Neural cell (in vitro differentiated cells): ENCODE results near the gene SEC14L1. TPM values are rescaled to one million over a fixed set of nuclear protein-coding genes. Genes with fewer than 3 reads are reported as not detected.

Source experiments
- H2AFZ ChIP-seq: fragments of 200-600, 300-800 bp; sonication (generic), shearing (Covaris generic); 2 replicates; pipeline ENCODE4 v1.6.0; 2014; ENCODE audit warnings: low read depth, mild to moderate bottlenecking, antibody characterized with exemption, low read length, moderate library complexity
- H3F3A ChIP-seq: fragments of 200-600 bp; shearing (Covaris generic); 2 replicates; pipeline ENCODE4 v1.6.1; 2016; ENCODE audit warnings: mild to moderate bottlenecking, moderate library complexity, mixed read lengths, antibody characterized with exemption, low read length; ENCODE audit not compliant: insufficient read depth, poor library complexity, severe bottlenecking
- H3K27ac ChIP-seq: fragments of 200-600, 300-800 bp; sonication (generic), shearing (Covaris generic); 2 replicates; pipeline ENCODE4 v1.5.1; 2014; ENCODE audit warnings: mild to moderate bottlenecking, low read length, moderate library complexity
- H3K27me3 ChIP-seq: fragments of 300-800, 200-600 bp; sonication (generic), shearing (Covaris generic); 2 replicates; pipeline ENCODE4 v1.6.0; 2014; ENCODE audit warnings: mild to moderate bottlenecking, low read depth, low read length, moderate library complexity; ENCODE audit not compliant: insufficient read depth
- H3K36me3 ChIP-seq: fragments of 300-800, 200-600 bp; sonication (generic), shearing (Covaris generic); 2 replicates; pipeline ENCODE4 v1.5.1; 2014; ENCODE audit warnings: mild to moderate bottlenecking, antibody characterized with exemption, low read length, moderate library complexity; ENCODE audit not compliant: insufficient read depth
- H3K4me2 ChIP-seq: fragments of 300-800, 200-600 bp; sonication (generic), shearing (Covaris generic); 2 replicates; pipeline ENCODE4 v1.6.0; 2014; ENCODE audit warnings: mild to moderate bottlenecking, low read length
- H3K4me3 ChIP-seq: fragments of 300-800, 200-600 bp; sonication (generic), shearing (Covaris generic); 2 replicates; pipeline ENCODE4 v1.5.1; 2014; ENCODE audit warnings: mild to moderate bottlenecking, low read length, moderate library complexity
- H3K79me2 ChIP-seq: fragments of 200-600 bp; shearing (Covaris generic); replicated peaks from 2 replicates; pipeline ENCODE4 v1.6.0; 2014; ENCODE audit warnings: mild to moderate bottlenecking, low read length, moderate library complexity; ENCODE audit not compliant: insufficient read depth
- H3K9ac ChIP-seq: fragments of 300-800, 200-600 bp; sonication (generic), shearing (Covaris generic); 2 replicates; pipeline ENCODE4 v1.6.1; 2016; ENCODE audit warnings: mild to moderate bottlenecking, low read length, mixed read lengths
- H3K9me2 ChIP-seq: fragments of 200-600 bp; shearing (Covaris generic); 2 replicates; pipeline ENCODE4 v1.6.1; 2016; ENCODE audit warnings: mild to moderate bottlenecking, low read length, mixed read lengths; ENCODE audit not compliant: insufficient read depth
- H3K9me3 ChIP-seq: fragments of 200-600, 300-800 bp; sonication (generic), shearing (Covaris generic); 2 replicates; pipeline ENCODE4 v1.6.1; 2016; ENCODE audit warnings: mild to moderate bottlenecking, mixed run types, low read length, moderate library complexity, mixed read lengths
- H4K20me1 ChIP-seq: fragments of 200-600 bp; shearing (Covaris generic); 2 replicates; pipeline ENCODE4 v1.6.1; 2016; ENCODE audit warnings: mild to moderate bottlenecking, mixed run types; ENCODE audit not compliant: insufficient read depth
- CTCF ChIP-seq: fragments of 450-650 bp; IDR thresholded peaks from 2 replicates; pipeline ENCODE4 v1.5.1; 2014; ENCODE audit warnings: antibody characterized with exemption, mild to moderate bottlenecking, moderate library complexity; ENCODE audit not compliant: poor library complexity, severe bottlenecking
- EP300 ChIP-seq: fragments of 450-650 bp; conservative IDR thresholded peaks from 2 replicates; pipeline ENCODE4 v1.6.1; 2014; ENCODE audit warnings: antibody characterized with exemption, mild to moderate bottlenecking, moderate library complexity; ENCODE audit not compliant: poor library complexity, severe bottlenecking
- EZH2 ChIP-seq: fragments of 200-600, 300-800 bp; shearing (Covaris generic), sonication (generic); IDR thresholded peaks from 2 replicates; pipeline ENCODE4 v1.6.1; 2014; ENCODE audit warnings: antibody characterized with exemption, low read length, borderline replicate concordance, mild to moderate bottlenecking; ENCODE audit not compliant: insufficient read depth, poor library complexity, severe bottlenecking
- MXI1 ChIP-seq: fragments of 450-650 bp; conservative IDR thresholded peaks from 2 replicates; pipeline ENCODE4 v1.6.1; 2014; ENCODE audit warnings: antibody characterized with exemption, mild to moderate bottlenecking; ENCODE audit not compliant: poor library complexity, severe bottlenecking
- POLR2AphosphoS5 ChIP-seq: IDR thresholded peaks from 2 replicates; pipeline ENCODE4 v1.6.1; 2012
- RAD21 ChIP-seq: fragments of 450-650 bp; conservative IDR thresholded peaks from 2 replicates; pipeline ENCODE4 v1.6.1; 2014; ENCODE audit warnings: antibody characterized with exemption, mild to moderate bottlenecking, moderate library complexity
- REST ChIP-seq: IDR thresholded peaks from 2 replicates; pipeline ENCODE4 v1.6.1; 2012; ENCODE audit warnings: borderline replicate concordance
- SMC3 ChIP-seq: fragments of 450-650 bp; conservative IDR thresholded peaks from 2 replicates; pipeline ENCODE4 v1.6.1; 2014; ENCODE audit warnings: antibody characterized with exemption, mild to moderate bottlenecking, moderate library complexity; ENCODE audit not compliant: poor library complexity
- TAF1 ChIP-seq: IDR thresholded peaks from 2 replicates; pipeline ENCODE4 v1.6.1; 2012; ENCODE audit warnings: low read depth
- polyA plus RNA-seq: library from polyadenylated mRNA; depleted of rRNA; stranded (reverse); fragments of >200 nt; gene quantifications from 2 replicates; pipeline ENCODE4 v1.2.3, GENCODE V29; 2014

SEC14L1 gene
- polyA plus RNA-seq, 1 donor from 2014 or later, result 40.4 TPM

GRCh38 chr17:77107506-77108433 lies 33.0 kb upstream of the SEC14L1 start:
- Histone ChIP-seq H3K9ac (no peak overlapping the region), H3K4me2 (no peak overlapping the region), H3K9me3 (no peaks in the 10 kb centered on the region), H3K27me3 (no peaks in the 10 kb centered on the region), H3K36me3 (no peaks in the 10 kb centered on the region), H3K4me3 (no peak overlapping the region), H2AFZ (no peak overlapping the region), H3K79me2 (no peaks in the 10 kb centered on the region), H3F3A (no peaks in the 10 kb centered on the region), H3K9me2 (no peaks in the 10 kb centered on the region), H3K27ac (no peak overlapping the region), H4K20me1 (no peaks in the 10 kb centered on the region)
- TF ChIP-seq TAF1 (no peak), EZH2 (no peak), MXI1 (no peak), EP300 (no peak)

GRCh38 chr17:77109159-77109759 lies 31.5 kb upstream of the SEC14L1 start:
- TF ChIP-seq TAF1, result no peak
- TF ChIP-seq MXI1, result no peak
- no peak for TF ChIP-seq SMC3
- no peak for TF ChIP-seq POLR2AphosphoS5
- TF ChIP-seq REST, result no peak
- no peak for TF ChIP-seq RAD21
- TF ChIP-seq EZH2, result no peak
- H3K27me3 ChIP-seq, result no peaks in the 10 kb centered on the region
- no peaks in the 10 kb centered on the region for H3K9me2 ChIP-seq
- no peaks in the 10 kb centered on the region for H3K79me2 ChIP-seq
- H3K27ac ChIP-seq, result no peak overlapping the region
- no peak overlapping the region for H2AFZ ChIP-seq
- no peaks in the 10 kb centered on the region for H3K9me3 ChIP-seq
- H3K9ac ChIP-seq, result no peak overlapping the region
- no peaks in the 10 kb centered on the region for H3F3A ChIP-seq
- no peak overlapping the region for H3K4me3 ChIP-seq
- no peak overlapping the region for H3K4me2 ChIP-seq
- H3K36me3 ChIP-seq, result no peaks in the 10 kb centered on the region
- no peaks in the 10 kb centered on the region for H4K20me1 ChIP-seq

GRCh38 chr17:77109764-77110359 lies 30.9 kb upstream of the SEC14L1 start:
- no peak overlapping the region for H3K9ac ChIP-seq
- no peaks in the 10 kb centered on the region for H3K9me2 ChIP-seq
- H3K9me3 ChIP-seq, result no peaks in the 10 kb centered on the region
- H3K79me2 ChIP-seq, result no peaks in the 10 kb centered on the region
- H3K27ac ChIP-seq, result no peak overlapping the region
- TF ChIP-seq SMC3, result no peak
- TF ChIP-seq EZH2, result no peak
- TF ChIP-seq POLR2AphosphoS5, result no peak
- TF ChIP-seq REST, result no peak
- TF ChIP-seq CTCF, result no peak
- TF ChIP-seq TAF1, result no peak
- no peak for TF ChIP-seq EP300
- TF ChIP-seq RAD21, result no peak
- no peak for TF ChIP-seq MXI1
- H3K4me3 ChIP-seq, result no peak overlapping the region
- no peaks in the 10 kb centered on the region for H3K36me3 ChIP-seq
- H2AFZ ChIP-seq, result no peak overlapping the region
- H3K4me2 ChIP-seq, result no peak overlapping the region
- H3K27me3 ChIP-seq, result no peaks in the 10 kb centered on the region
- no peaks in the 10 kb centered on the region for H3F3A ChIP-seq
- H4K20me1 ChIP-seq, result no peaks in the 10 kb centered on the region
